Gastroesophageal sphincter (tissue), 3 donors: ENCODE measurements around the gene STARD9.

ENCODE experiments used
- POLR2A ChIP-seq, 2 donors: fragments of 450-650 bp; IDR thresholded peaks; one replicate each; pipeline ENCODE4 v1.6.1; 2017; ENCODE audit warnings: antibody characterized with exemption in 2 of 2, mild to moderate bottlenecking in 2 of 2, moderate library complexity in 1 of 2
- TF ChIP-seq, protein P1 (sequence below), 4 experiments: fragments of 200-600 bp in 2 of 4; fragments of 450-650 bp in 2 of 4; sonication (generic) in 1 of 4; IDR thresholded peaks; one replicate each; pipeline ENCODE4 v1.5.1; 2017 to 2019; ENCODE audit warnings: antibody characterized with exemption in 4 of 4, mild to moderate bottlenecking in 2 of 4, moderate library complexity in 2 of 4

DNA sequence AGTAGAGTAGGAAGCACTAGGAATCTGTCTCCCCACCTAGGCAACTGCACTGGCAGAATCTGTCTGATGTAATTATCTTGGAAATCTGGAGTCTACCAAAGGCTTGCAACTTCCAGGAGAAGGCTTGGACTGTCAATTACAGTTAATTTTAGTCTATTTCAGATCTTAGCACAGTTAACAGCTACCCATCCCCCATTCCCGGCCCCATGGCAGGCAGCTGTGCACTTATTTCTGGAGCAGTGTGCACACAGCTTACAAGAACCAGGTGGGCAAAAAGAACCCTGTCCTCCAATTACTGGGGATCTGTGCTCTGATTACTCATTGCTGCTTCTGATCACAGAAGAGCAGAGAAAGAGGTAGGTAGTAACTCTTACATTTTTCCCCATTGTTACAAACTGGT is 173.9 kb downstream of the STARD9 start:
- no peak for TF ChIP-seq POLR2A (IDR thresholded peaks at IDR 0.05)
- TF ChIP-seq, protein P1, sequence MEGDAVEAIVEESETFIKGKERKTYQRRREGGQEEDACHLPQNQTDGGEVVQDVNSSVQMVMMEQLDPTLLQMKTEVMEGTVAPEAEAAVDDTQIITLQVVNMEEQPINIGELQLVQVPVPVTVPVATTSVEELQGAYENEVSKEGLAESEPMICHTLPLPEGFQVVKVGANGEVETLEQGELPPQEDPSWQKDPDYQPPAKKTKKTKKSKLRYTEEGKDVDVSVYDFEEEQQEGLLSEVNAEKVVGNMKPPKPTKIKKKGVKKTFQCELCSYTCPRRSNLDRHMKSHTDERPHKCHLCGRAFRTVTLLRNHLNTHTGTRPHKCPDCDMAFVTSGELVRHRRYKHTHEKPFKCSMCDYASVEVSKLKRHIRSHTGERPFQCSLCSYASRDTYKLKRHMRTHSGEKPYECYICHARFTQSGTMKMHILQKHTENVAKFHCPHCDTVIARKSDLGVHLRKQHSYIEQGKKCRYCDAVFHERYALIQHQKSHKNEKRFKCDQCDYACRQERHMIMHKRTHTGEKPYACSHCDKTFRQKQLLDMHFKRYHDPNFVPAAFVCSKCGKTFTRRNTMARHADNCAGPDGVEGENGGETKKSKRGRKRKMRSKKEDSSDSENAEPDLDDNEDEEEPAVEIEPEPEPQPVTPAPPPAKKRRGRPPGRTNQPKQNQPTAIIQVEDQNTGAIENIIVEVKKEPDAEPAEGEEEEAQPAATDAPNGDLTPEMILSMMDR (IDR thresholded peaks at IDR 0.05), result no peak
